T-helper 2 cell (primary cell): ENCODE data around the gene SYNGAP1.

ENCODE experiments used
- DNase-seq, 5 experiments: peaks; one replicate each; pipeline versions ENCODE4 v3.0.0 to v3.0.0-alpha.2; 2012 to 2022

SYNGAP1 gene

DNA sequence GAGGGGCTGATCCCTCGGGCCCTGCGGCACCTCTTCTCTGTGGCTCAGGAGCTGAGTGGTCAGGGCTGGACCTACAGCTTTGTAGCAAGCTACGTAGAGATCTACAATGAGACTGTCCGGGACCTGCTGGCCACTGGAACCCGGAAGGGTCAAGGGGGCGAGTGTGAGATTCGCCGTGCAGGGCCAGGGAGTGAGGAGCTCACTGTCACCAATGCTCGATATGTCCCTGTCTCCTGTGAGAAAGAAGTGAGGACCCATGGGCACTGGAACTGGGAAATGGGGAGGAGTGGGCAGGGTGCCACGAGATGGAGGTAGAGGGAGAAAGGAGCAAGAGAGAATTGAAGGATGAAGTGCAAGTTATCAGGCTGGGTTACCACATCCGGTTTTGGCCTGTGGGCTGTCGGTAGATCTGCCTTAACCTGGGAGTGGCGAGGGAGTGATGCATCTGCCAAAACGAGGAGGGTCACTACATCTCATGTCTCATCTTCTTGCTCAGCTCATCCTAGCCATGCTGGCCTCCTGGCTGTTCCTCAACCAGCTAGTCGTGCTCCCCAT, 14.4 kb upstream of the SYNGAP1 start:
- DNase-seq = peak in 1 of 5 experiments; percentile 60

DNA sequence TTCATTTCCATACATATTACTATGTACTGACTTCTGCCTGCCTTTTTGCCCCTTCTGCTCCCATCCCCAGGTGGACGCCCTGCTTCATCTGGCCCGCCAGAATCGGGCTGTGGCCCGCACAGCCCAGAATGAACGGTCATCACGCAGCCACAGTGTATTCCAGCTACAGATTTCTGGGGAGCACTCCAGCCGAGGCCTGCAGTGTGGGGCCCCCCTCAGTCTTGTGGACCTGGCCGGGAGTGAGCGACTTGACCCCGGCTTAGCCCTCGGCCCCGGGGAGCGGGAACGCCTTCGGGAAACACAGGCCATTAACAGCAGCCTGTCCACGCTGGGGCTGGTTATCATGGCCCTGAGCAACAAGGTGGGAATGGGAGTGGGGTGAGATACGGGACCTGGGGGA, 13.7 kb upstream of the SYNGAP1 start:
- DNase-seq = no peak

DNA sequence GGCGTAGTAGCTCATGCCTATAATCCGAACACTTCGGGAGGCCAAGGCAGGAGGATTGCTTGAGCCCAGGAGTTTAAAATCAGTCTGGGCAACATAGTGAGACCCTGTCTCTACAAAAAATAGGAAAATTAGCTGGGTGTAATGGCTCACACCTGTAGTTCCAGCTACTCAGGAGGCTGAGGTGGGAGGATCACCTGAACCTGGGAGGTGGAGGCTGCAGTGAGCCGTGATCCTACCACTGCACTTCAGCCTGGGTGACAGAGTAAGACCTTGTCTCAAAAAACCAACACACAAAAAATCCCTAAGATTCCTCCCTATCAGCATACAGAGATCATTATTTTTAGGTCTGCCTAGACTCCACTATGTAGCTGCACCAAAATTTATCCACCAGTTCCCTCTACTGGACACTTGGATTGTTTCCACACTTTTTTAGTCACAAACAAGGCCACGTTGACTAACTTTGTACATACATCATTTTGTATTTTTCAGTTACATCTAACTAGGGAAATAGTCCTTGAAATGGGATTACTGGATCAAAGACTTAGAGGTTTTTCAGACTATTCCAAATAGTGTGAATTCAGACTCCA, 12.6 kb upstream of the SYNGAP1 start:
- no peak for DNase-seq

DNA sequence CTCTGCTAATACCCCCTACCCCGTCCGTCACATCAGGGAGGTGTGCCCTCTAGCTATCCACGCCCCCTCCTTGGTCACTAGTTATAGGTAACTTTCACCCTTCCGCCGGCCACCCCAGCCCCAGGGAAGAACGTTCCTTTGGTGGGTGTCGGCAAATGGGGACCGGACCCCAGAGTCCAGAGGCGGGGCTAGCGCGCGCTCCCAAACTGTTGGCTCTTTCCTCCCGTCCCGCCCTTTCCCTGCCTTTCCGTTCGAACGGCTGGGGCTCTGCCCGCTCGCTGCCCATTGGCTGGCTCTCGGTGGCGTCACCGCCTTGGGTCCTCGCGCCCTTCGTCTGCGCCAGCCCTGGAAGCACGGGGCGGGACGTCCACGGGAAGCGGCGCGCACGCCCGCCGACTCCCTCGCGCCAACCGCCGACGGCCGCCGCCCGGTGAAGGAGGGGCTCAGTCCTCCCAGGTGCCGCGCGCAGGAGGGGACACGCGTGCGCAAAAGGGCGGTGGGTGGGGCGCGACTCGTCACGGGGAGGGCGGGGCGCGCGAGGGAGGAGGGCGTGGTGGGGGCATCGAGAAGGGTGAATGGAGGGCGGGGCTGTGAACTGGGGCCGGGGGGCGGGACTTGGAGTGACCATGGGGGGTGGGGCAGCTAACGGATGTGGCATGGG, 9.7 kb upstream of the SYNGAP1 start:
- DNase-seq = peak; percentile 94 to 99 (median 98)

DNA sequence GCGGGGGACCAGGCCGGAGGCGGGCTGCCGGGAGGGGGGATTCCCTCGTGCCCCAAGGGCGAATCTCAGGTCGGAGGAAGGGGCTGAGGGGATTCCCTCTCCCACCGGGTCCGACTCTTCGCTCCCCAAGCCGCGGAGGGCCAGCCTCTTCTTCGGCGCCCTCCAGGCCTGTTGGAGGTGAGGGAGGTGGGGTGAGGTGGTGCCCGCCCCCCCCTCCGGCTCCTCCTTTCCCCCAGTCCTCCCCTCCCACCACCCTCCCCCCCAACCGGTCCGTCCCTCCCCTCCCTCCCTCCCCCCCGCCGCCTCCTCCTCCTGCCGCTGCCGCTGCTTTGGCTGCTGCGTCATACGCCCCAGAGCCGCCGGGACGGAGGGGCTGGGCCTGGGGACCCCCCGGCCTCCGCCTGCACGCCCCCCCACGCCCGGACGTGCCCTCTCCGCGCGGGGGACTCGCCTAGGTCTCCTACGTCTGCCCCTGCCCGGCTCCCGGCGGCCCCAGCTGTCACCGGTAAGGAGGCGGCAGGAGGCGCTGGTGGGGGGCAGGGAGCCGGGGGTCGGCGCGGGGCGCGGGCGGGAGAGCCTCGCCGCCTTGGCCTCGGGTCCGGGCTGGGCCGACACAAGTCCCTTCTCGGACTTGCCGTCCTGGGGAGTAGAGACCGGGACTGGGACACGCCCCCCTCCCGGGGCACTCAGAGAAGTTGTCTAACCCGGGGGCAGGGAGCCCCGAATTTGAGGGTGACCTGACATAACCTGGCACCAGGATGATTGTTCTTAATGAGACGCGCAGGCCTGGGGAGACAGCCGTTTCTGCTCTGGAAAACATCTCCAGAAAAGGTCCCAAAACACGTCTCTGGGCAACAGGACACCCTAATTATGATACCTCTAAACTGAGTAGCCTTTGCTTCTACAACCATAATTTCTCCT, 8.9 kb upstream of the SYNGAP1 start, which contains the start of gene PHF1:
Gene PHF1 (plus strand): TSS at position 304 of the 921 bp plus-strand sequence. CDS start 1,250 bp downstream, outside the sequence.
- peak in 2 of 5 experiments; percentile 90 to 92 for DNase-seq

DNA sequence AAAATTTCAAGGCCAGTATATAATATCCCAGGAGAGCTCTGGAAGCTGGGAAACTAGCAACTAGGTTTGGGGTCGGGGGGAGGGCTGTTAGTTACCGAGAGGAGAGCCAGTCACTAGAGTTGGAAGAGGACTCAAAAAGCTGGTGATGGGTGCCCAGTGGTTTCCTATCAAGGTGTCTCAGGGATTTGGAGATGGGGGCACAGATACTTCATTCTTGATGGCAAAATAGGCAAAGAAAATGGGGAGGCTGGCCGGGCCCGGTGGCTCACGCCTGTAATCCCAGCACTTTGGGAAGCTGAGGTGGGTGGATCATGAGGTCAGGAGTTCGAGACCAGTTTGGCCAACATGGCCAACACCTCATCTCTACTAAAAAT, 8.2 kb upstream of the SYNGAP1 start:
- DNase-seq = no peak

DNA sequence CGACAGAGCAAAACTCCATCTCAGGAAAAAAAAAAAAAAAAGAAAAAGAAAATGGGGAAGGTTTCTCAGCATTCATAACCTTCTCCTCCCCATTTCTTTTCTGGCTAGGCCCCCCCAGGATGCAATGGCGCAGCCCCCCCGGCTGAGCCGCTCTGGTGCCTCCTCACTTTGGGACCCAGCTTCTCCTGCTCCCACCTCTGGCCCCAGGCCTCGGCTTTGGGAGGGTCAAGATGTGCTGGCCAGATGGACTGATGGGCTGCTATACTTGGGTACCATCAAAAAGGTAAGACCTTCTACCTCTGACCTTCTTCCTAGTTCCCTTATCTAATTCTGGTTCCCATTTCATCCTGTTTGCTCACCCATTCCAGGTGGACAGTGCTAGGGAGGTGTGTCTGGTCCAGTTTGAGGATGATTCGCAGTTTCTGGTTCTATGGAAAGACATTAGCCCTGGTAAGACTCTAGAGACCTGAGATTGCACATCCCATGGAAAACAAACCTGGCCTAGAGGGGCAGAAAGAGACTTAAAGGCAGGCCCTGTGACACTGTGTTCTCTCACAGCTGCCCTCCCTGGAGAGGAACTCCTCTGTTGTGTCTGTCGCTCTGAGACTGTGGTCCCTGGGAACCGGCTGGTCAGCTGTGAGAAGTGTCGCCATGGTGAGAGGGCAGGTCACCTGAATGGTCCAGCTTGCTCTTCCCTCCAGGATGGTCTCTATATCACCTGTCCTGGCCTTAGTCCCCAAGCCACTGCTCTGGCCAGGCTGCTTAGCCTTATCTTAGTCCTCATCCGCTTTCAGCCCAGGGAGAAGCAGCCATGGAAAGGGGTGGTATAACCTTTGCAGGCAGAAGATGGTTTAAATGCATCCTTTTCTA, 7.5 kb upstream of the SYNGAP1 start:
- DNase-seq = no peak

DNA sequence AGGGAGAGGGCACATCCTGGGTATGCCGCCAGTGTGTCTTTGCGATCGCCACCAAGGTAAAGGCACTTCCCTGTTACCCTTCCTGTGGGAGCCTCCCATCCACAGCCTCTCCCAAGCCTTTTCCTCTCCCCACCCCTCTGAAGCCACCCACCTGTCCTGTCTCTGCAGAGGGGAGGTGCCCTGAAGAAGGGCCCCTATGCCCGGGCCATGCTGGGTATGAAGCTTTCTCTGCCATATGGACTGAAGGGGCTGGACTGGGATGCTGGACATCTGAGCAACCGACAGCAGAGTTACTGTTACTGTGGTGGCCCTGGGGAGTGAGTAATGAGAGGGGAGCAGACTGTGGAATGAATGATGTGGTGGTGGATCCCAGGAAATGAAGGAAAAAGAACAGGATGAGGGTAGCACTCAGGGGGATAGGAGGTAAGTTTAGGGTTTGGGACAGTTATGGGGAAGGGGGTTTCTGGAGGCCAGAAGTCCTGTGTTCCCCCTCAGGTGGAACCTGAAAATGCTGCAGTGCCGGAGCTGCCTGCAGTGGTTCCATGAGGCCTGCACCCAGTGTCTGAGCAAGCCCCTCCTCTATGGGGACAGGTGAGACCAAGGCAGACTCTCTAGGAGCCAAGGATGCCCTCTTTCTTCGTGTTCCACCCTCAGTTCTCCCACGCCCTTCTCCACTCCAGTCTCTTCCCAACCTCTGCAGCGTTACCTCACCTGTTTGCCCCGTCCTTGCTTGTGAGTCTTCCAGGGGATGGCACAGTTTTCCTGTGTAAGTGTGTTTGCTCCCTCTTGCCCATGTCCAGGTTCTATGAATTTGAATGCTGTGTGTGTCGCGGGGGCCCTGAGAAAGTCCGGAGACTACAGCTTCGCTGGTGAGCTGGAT, 6.4 kb upstream of the SYNGAP1 start:
- DNase-seq = no peak

DNA sequence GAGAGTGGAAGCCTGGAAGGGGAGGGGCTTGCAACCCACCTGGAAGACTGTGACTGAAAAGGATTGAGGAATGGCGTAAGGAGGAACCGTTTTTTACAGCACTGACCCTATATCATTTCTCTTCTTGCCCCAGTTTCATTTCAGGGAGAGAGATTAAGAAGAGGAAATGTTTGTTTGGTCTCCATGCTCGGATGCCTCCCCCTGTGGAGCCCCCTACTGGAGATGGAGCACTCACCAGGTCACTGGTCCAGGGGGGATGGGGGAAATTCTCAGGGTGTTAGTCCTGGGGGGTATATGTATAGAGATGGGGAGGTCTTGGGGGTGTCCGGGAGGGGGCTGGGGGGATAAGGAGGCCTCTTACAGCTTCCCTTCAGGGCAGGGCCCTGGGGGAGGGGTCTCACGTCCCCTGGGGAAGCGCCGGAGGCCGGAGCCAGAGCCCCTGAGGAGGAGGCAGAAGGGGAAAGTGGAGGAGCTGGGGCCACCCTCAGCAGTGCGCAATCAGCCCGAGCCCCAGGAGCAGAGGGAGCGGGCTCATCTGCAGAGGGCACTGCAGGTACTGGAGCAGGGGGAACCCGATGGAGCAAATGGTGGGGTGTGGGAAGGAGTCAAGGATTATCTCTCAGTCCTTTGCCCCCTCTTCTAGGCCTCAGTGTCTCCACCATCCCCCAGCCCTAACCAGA, 5.1 kb upstream of the SYNGAP1 start:
- DNase-seq = no peak

DNA sequence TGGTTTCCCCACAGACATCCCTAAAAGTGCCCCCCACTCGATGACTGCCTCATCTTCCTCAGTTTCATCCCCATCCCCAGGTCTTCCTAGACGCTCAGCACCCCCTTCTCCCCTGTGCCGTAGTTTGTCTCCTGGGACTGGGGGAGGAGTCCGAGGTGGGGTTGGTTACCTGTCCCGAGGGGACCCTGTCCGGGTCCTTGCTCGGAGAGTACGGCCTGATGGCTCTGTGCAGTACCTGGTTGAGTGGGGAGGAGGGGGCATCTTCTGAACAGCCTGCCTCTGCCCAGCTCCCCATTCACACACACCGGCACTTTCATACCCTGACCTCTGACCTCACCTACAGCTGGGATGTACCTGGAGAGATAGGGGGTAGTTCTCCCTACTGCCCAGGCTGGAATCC, 4.0 kb upstream of the SYNGAP1 start:
- no peak for DNase-seq

DNA sequence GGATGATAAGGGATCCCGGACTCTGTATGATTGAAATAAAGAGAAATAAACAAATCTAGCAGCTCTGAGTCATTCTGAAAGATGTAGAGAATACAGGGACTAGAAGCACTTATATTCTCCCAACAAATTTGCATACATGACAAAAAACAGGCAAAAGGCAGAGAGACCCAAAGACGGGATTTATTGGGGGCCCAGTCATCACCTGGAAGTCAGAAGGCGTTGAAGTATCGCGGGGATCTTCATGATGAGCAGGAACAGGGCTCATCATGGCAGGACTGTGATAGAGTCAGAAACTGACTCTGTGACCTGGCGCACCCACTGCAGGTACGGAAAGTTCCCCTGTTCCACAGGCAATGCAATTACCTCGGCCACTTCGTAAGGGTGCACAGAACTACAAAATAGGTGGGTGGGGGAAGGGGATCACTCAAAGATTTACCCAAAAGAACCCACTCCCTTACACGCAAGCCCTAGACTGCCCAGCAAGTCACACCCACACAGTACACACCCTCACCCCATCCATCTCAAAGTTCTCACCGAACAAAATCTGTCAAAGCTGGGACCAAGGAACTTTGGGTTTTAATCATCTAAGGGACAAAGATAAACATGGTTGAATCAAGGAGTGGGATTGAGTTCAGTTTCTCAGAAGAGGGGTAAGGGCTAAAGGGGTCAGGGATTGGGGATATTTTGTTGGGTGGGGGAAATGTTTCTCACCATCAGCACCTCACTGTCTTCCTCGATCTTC, 3.3 kb upstream of the SYNGAP1 start:
- peak in 2 of 5 experiments; percentile 35 to 39 for DNase-seq

DNA sequence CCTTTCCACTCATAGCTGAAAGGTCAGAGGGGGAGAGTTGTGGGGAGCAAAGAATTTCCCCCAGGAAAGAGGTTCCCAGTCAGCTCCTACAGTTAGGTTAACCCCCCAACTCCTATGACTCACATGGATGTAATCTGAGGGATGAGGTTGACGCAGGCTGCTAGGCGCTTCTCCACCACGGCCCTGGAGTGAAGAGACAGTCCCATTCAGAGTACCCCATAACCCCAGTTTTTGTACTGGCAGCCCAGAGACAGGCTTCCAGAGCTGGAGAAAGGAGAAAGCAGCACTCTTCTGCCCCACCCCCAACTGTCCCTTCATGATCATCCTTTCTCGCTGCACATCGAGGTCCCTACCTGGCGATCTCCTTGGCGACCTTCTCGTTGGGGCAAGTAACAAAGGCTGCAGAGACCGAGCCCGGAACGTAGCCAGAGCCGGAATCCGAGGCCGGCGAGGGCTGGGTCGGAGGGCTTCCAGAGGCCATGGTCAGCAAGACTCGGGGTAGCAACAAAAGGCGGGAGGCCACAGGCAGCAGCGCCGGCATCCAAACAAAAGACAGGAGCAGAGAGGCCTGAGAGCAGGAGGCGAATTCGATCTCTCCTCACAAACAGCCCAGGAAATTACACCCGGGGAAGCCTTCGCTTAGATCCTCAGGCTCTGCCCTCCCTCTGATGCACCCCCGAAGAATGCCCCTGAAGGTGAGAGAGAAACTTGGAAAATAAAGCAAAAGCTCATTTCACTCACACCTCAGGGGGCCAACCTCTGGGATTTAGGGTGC, 2.5 kb upstream of the SYNGAP1 start:
- DNase-seq = no peak

DNA sequence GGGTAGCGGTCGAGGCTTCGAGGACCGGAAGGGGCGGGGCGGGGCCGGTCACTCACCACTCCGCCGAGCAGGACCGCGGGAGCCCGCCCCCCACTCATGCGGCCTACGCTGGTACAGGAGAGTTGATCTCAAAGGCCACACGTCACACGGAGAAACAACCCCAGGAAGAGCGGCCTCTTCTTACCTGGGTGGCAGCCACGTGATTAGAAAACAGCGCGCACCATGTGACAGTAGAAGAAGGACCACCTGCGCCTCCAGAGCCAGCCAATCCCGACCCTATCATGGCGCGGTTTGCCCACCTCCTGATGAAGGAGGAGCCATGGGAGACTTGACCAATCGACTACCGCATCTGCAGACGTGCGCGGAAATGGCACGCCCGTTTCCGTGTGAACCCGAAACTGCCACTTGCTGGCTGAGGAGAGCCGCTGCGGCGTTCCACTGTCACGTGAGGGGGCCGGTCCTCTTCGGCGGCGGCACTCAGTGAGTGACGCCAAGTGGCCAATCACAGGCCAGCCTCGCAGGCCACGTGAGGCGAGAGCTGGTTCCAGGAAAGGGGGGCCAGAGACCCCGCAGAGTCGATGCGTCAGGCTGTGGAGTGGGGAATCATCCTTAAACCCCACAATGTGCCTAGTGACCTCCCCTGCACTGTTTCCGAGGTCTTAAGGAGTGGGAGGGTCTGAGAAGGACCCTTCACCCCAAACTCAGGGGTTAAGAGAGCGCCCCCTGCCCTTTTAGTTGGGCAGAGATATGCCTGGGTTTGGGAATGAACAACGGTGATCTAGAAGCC, 1.8 kb upstream of the SYNGAP1 start, which contains the start of gene CUTA:
Gene CUTA (minus strand): TSS at position 205 of the 787 bp plus-strand sequence. CDS start 107 bp downstream, at position 98.
- peak; percentile 96 to 100 (median 99) for DNase-seq

DNA sequence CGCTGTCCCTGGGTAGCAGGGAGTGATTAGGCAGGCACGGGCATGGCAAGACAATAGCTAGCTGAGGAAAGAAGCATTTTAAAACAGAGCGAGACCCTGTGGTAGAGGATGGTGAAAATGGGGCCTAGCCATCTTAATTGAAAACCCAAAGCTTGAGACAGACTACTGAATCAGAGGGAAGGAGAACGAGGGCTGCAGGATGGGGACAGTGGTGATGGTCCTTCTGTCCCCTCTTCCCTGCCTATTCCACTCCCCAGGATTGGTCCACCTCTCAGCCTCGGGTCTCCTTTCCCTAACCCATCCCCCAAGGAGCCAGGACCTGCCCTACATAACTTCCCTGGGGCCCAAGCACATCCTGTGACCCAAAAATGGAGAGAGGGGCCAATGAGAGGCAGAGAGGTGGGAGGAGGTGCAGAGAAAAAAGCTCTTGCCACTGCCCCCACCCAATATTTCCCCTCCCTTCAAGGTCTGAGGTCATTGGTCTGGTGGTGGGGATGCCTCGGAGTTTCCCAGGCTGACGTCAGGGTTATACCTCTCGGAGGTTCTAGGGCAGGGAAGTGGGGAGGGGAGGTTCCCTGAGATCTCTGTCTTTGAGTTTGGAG, 1.1 kb upstream of the SYNGAP1 start:
- peak in 3 of 5 experiments; percentile 37 to 81 (median 72) for DNase-seq

DNA sequence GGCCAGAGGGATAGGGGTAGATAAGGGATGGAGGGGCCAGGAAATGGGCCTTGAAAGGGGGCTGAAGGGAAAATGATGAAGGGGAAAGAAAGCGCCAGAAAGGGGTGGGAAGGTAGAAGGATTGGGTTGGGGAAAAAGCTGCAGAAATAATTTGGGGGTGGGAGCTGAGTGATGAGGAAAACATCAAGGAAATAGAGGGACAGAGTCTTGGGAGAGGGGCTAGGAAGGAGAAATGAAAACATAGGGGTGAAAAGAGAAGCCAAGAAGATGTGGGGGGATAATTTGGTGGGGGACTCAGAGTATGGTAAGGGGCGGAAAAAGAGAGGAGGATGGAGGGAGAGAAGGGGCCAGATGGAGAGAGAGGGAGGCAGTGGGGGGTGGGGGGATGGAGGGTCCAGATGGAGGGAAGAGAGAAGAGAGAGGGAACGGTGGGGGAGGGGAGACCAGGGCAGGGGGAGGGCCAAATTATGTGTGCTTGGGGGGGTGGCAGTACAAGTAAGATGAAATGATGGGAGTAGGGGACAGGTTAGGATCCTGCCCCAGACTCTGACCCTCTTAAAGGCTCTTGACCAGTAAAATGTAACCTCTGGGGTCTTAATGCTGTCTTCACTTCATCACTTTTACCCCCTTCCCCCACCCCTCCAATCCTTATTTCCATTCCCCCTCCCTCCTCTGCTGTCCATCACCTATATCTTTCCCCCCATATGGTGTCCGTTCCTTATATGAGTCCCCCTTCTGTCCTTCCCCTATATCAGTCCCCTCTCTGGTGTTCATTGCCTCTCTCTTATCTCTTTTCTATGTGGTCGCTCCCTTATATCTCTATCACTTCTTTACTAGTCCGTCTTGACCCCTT, 852 bp downstream of the SYNGAP1 start:
- peak in 1 of 5 experiments; percentile 49 for DNase-seq

DNA sequence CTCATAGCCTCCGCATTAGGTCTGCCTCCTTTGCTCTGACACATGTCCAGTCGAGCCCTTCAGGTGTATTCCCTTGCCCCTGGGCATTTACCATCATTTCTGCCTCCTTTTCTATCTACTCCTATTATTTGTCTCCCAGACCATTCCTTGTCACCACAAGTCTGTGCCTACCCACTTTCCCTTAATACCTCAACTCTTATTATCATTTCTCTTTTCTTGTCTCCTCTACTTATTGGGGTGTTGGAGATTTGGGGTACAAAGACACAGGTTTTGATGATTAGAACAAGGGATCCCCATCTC, 1.4 kb downstream of the SYNGAP1 start:
- no peak for DNase-seq

DNA sequence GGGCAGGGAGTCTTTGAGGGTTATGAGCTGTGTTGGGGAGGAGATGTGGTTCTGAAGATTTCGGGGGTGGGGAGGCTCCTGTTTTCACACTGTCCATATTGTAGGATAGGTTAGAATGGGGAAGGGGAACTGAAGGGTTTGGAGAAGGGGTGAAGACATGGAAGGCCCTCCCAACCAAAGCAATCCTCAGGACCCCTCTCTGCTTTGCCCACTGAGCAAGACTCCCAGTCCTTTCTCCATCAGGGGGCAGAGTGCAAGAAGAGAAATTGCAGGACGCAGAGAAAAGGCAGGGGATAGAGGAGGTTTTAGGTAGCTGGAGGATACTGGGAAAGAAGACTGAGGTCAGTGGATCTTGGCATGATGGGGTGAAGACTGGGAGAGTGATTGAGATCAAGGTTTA, 3.9 kb downstream of the SYNGAP1 start:
- no peak for DNase-seq
